Muscle of leg (tissue), 11 donors: ENCODE results near the gene MAD1L1. TPM values are rescaled to one million over a fixed set of nuclear protein-coding genes. Genes with fewer than 3 reads are reported as not detected.

Source experiments
- DNase-seq: peaks from one replicate; pipeline ENCODE4 v3.0.0; 2013
- H3K27ac ChIP-seq: one replicate; pipeline ENCODE4 v1.5.1; 2013; ENCODE audit warnings: mild to moderate bottlenecking, low read length, control low read depth
- H3K27me3 ChIP-seq: one replicate; pipeline ENCODE4 v1.6.1; 2013; ENCODE audit warnings: low read length; ENCODE audit not compliant: control insufficient read depth, insufficient read depth
- H3K36me3 ChIP-seq: one replicate; pipeline ENCODE4 v1.6.1; 2013; ENCODE audit warnings: low read length; ENCODE audit not compliant: control insufficient read depth, insufficient read depth
- H3K4me1 ChIP-seq: one replicate; pipeline ENCODE4 v1.6.1; 2013; ENCODE audit warnings: low read length; ENCODE audit not compliant: control insufficient read depth, insufficient read depth
- H3K4me3 ChIP-seq: one replicate; pipeline ENCODE4 v1.5.1; 2013; ENCODE audit warnings: low read length, control low read depth
- H3K9me3 ChIP-seq: replicated peaks from 2 replicates; pipeline ENCODE4 v1.6.1; 2013; ENCODE audit warnings: low read depth, low read length; ENCODE audit not compliant: control insufficient read depth
- WGBS: methylation state at CpG from one replicate; pipeline ENCODE4 v1.1.5; 2013; ENCODE audit warnings: missing lambda C conversion rate; ENCODE audit not compliant: insufficient coverage; 5-methylcytosine and 5-hydroxymethylcytosine counted together
- polyA plus RNA-seq, 8 donors: library from polyadenylated mRNA; unstranded; fragments of 120-200 nt; gene quantifications; one replicate each; pipeline versions ENCODE4 v1.2.1 to v1.2.3, GENCODE V29; 2013; ENCODE audit warnings: inconsistent platforms in 1 of 8, low replicate concordance in 1 of 8; ENCODE audit not compliant: insufficient read length in 8 of 8, insufficient read depth in 1 of 8
- total RNA-seq: library from RNA; stranded (reverse); fragments of 120-200 nt; gene quantifications from one replicate; pipeline ENCODE4 v1.2.4, GENCODE V29; 2013

The MAD1L1 gene
- total and polyA plus RNA-seq, 9 donors, result 19.1 to 38.7 (median 21.8) TPM

- peaks cover 11% of the 10 kb centered on the region for H3K36me3 ChIP-seq
- H3K9me3 ChIP-seq, result no peaks in the 10 kb centered on the region
- WGBS, result 66% methylated on average over 29 of the region's 29 CpGs
- no peaks in the 10 kb centered on the region for H3K27me3 ChIP-seq
- no peak for DNase-seq
- H3K27ac ChIP-seq, result peak overlapping the region; percentile 35
- H3K4me3 ChIP-seq, result no peak overlapping the region
- H3K4me1 ChIP-seq, result peaks cover 53% of the 10 kb centered on the region
Measured at GRCh38 chr7:2129323-2130095, 103.2 kb downstream of the MAD1L1 start.

DNA sequence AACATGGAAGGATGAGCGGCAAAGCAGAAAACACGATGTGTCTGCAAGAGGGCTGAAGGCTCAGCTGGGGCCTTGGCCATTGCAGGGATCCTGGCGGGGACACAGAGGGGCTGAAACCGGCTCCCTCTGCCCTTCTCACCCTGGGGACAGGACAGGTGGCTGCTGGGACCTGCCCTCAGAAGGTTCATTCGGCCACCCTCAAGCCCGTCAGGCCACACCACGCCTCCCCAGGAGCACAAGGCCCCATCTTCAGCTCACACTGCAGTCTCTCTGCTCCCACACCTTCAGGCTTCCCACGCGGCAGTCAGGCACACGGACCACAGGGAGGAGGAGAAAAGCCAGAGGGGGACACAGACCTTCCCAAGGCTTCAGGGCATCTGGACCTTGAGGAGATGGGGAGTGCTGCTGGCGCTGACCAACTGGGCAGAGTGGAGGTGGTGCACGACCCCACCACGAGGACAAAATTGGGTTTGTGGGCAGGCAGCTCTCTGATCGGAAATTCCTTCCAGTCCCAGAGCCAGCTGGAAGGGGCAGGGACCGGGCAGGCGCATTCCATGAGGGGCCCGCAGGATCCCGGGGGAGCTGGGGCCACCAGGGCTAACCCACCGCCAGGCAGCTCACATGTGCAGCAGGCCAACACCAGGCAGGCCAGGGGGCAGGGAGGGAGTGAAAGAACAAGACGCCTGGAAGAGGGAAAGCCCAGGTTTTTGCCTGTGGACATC is 104.0 kb downstream of the MAD1L1 start:
- Histone ChIP-seq H3K27me3 (no peaks in the 10 kb centered on the region), H3K27ac (peak overlapping the region; percentile 35), H3K4me1 (peaks cover 60% of the 10 kb centered on the region), H3K4me3 (no peak overlapping the region), H3K9me3 (no peaks in the 10 kb centered on the region), H3K36me3 (peaks cover 11% of the 10 kb centered on the region)
- WGBS, result 54% methylated on average over 19 of the region's 20 CpGs
- no peak for DNase-seq

- Histone ChIP-seq H3K4me3 (no peak overlapping the region), H3K36me3 (peaks cover 8% of the 10 kb centered on the region), H3K4me1 (peaks cover 59% of the 10 kb centered on the region), H3K9me3 (no peaks in the 10 kb centered on the region), H3K27me3 (no peaks in the 10 kb centered on the region), H3K27ac (no peak overlapping the region)
- DNase-seq, result no peak
- 74% methylated on average over 8 of the region's 9 CpGs for WGBS
Measured at GRCh38 chr7:2126621-2127020, 106.1 kb downstream of the MAD1L1 start.

- Histone ChIP-seq H3K4me3 (no peak overlapping the region), H3K36me3 (peaks cover 8% of the 10 kb centered on the region), H3K9me3 (no peaks in the 10 kb centered on the region), H3K27ac (no peak overlapping the region), H3K27me3 (no peaks in the 10 kb centered on the region), H3K4me1 (peaks cover 61% of the 10 kb centered on the region)
- DNase-seq, result no peak
- 82% methylated on average over 18 of the region's 18 CpGs for WGBS
Measured at GRCh38 chr7:2125931-2126330, 106.8 kb downstream of the MAD1L1 start.

GRCh38 chr7:2124604-2125345 is 108.0 kb downstream of the MAD1L1 start:
- no peaks in the 10 kb centered on the region for H3K9me3 ChIP-seq
- H3K36me3 ChIP-seq, result peaks cover 8% of the 10 kb centered on the region
- no peaks in the 10 kb centered on the region for H3K27me3 ChIP-seq
- H3K4me1 ChIP-seq, result peaks cover 63% of the 10 kb centered on the region
- no peak overlapping the region for H3K4me3 ChIP-seq
- H3K27ac ChIP-seq, result no peak overlapping the region
- WGBS, result 91% methylated on average over 16 of the region's 25 CpGs
- DNase-seq, result no peak

DNA sequence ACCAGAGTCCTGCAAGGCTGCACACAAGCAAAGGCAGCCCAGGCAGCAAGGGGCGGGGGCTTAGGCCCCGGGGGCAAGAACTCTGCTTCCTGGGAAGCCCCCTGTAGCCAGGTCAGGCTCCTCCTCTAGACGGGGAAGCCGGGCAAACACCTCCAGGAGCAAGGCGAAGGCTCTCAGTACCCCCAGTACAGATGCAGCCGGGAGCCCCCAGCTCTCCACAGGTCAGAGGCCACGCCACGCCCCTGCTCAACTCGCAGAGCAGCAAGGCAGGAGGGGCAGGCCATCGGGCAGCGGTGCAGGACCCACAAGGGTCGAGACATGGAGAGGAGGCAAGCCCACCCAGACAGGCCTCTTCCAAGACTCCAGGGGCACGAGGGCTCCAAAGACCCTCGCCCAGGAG is 108.8 kb downstream of the MAD1L1 start:
- H3K4me3 ChIP-seq, result no peak overlapping the region

DNA sequence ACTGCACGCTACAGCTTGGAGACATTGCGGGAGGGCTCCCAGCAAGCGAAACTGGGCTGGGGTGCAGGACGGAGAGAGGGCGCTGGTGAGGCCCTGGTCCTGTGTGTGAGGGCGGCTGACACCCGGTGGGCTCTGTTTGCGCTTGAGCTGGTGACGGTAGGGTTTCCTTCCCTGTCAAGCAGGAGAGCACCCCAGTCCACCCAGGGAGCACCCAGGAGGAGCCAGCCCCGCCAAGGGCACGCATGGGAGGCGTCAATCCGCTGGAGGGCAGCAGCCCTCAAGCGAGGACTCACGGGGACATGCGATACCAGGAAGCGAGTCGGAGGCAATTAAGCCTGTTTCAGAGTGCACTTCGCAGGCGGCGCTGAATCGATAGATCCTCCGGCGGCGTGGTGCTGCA is 109.4 kb downstream of the MAD1L1 start:
- H3K9me3 ChIP-seq, result no peaks in the 10 kb centered on the region
- H3K4me3 ChIP-seq, result no peak overlapping the region
- 86% methylated on average over 22 of the region's 25 CpGs for WGBS
- peaks cover 49% of the 10 kb centered on the region for H3K4me1 ChIP-seq
- no peak overlapping the region for H3K27ac ChIP-seq
- DNase-seq, result no peak
- no peaks in the 10 kb centered on the region for H3K27me3 ChIP-seq
- H3K36me3 ChIP-seq, result peaks cover 8% of the 10 kb centered on the region

More for the DNA sequence above, 108.8 kb downstream of the MAD1L1 start:
- Histone ChIP-seq H3K27ac (no peak overlapping the region), H3K4me1 (peaks cover 55% of the 10 kb centered on the region), H3K36me3 (peaks cover 8% of the 10 kb centered on the region), H3K27me3 (no peaks in the 10 kb centered on the region), H3K9me3 (no peaks in the 10 kb centered on the region)
- WGBS, result 86% methylated on average over 13 of the region's 14 CpGs
- no peak for DNase-seq

GRCh38 chr7:2122651-2123050 is 110.1 kb downstream of the MAD1L1 start:
- Histone ChIP-seq H3K4me3 (no peak overlapping the region), H3K4me1 (peaks cover 46% of the 10 kb centered on the region), H3K36me3 (peaks cover 8% of the 10 kb centered on the region), H3K27ac (no peak overlapping the region), H3K9me3 (no peaks in the 10 kb centered on the region), H3K27me3 (no peaks in the 10 kb centered on the region)
- DNase-seq, result no peak
- WGBS, result 95% methylated on average over 8 of the region's 16 CpGs

- H3K36me3 ChIP-seq, result peaks cover 4% of the 10 kb centered on the region
- no peak for DNase-seq
- WGBS, result 80% methylated on average over 33 of the region's 37 CpGs
- no peaks in the 10 kb centered on the region for H3K27me3 ChIP-seq
- no peak overlapping the region for H3K4me3 ChIP-seq
- H3K27ac ChIP-seq, result no peak overlapping the region
- no peaks in the 10 kb centered on the region for H3K9me3 ChIP-seq
- peaks cover 50% of the 10 kb centered on the region for H3K4me1 ChIP-seq
Measured at GRCh38 chr7:2120841-2121830, 111.6 kb downstream of the MAD1L1 start.
